Measurements from ENCODE around the gene PTPRD.

The PTPRD gene

DNA sequence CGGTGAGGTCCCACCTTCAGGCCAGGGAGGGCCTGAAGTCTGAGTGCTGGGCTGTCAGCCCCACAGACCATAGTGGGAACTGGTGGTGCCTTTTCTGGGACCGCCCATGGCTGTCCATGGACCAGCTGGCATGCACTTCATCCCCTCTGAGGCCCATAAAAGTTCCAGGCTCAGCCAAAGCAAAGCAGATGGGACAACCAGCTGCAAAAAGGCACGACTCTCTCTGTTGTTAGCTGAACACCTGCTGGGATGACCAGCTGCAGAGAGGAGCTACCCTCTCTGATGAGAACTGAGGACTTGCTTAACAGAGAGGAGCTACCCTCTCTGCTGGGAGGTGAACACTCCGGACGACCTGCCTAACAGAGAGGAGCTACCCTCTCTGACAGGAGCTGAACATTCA, 1968.9 kb downstream of the PTPRD start:
- Mint-ChIP-seq H3K27ac (no peak overlapping the region), H3K36me3 (ENCODE audit: low read depth) (no peaks in the 10 kb centered on the region), H3K4me3 (no peak overlapping the region), H3K9me3 (no peaks in the 10 kb centered on the region), H3K4me1 (ENCODE audit: low read depth) (peaks cover 5% of the 10 kb centered on the region), H3K27me3 (no peaks in the 10 kb centered on the region)

DNA sequence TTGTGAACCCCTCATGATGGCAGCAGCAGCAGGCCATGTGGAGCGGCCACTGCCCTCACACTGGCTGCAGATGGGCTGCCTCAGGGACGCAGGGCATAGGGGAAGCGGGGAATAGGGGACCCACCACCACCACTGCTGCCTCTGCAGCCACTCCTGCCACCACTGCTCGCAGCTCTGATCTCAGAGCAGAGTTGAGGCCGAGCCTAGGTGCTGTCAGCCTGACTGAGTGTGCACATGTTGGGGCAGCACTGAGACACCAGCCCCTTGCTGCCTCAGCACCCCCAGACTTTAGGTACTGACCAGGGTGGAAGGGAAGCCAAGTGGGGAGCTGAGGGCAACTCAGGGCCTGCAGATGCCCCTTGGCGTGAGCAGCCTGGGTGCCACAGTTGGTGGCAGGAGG, 1969.3 kb downstream of the PTPRD start:
- H3K36me3 Mint-ChIP-seq (ENCODE audit: low read depth), result no peaks in the 10 kb centered on the region
- H3K4me3 Mint-ChIP-seq, result no peak overlapping the region
- H3K9me3 Mint-ChIP-seq, result no peaks in the 10 kb centered on the region
- no peaks in the 10 kb centered on the region for H3K27me3 Mint-ChIP-seq
- no peak overlapping the region for H3K27ac Mint-ChIP-seq
- H3K4me1 Mint-ChIP-seq (ENCODE audit: low read depth), result peaks cover 1% of the 10 kb centered on the region

DNA sequence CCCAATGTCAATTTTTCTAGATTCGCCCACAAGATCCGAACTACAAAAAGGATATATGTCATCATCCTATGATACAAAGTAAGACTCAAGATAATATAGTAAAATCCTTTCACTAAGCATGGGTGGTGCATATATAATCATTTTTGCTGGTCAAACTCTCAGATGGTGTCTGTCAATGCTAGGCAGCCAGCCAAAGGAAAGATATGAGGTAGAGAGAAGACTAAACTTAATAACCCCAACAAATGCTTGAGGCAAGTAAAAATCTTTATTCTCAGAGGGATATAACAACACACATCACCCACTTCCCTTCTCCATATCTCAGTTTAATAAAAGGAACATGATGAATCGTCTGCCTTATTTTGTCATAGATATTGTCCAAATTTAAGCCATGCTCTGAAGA, 1972.0 kb downstream of the PTPRD start:
- Mint-ChIP-seq H3K4me1 (ENCODE audit: low read depth) (no peaks in the 10 kb centered on the region), H3K4me3 (no peak overlapping the region), H3K9me3 (no peaks in the 10 kb centered on the region), H3K27ac (no peak overlapping the region), H3K27me3 (no peaks in the 10 kb centered on the region), H3K36me3 (ENCODE audit: low read depth) (no peaks in the 10 kb centered on the region)

DNA sequence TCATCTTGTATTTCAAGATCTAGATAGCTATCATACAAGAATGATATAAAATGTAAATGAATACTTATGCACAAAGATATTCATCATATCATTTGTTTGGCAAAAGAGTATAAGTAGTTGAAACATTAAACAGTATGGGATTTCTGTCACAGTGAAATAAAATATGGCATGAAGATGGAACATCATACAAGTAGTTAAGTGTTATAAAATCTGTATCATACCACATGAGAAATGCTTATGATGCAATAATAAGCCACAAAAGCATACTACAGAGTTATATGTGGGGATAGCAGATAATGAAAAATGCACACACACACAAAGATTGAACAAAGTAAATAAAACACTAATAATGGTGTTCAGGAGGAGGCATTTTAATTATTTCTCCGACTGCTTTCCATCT, 1975.2 kb downstream of the PTPRD start:
- H3K27me3 Mint-ChIP-seq, result no peaks in the 10 kb centered on the region
- H3K4me1 Mint-ChIP-seq (ENCODE audit: low read depth), result no peaks in the 10 kb centered on the region
- H3K9me3 Mint-ChIP-seq, result no peaks in the 10 kb centered on the region
- H3K27ac Mint-ChIP-seq, result no peak overlapping the region
- no peak overlapping the region for H3K4me3 Mint-ChIP-seq
- no peaks in the 10 kb centered on the region for H3K36me3 Mint-ChIP-seq (ENCODE audit: low read depth)

DNA sequence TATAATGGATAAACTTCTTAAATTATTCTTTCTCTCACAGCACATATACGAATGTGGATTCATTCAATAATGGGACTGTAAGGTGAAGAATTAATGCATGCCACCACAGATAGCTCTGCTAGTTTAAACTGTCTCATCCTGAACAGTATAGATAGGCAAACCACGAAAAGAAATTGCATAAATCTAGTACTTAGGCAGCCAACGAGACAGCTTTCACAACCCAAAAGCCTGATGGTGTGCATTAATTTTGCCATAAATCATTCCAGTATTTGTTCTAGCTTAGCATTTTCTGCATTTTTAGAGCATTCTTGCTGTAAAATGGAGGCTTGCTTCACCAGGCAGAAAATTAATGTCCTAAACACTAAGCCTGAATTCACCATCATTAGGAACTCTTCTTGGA, 1979.0 kb downstream of the PTPRD start:
- Mint-ChIP-seq H3K36me3 (ENCODE audit: low read depth) (no peaks in the 10 kb centered on the region), H3K9me3 (no peaks in the 10 kb centered on the region), H3K27me3 (no peaks in the 10 kb centered on the region), H3K4me1 (ENCODE audit: low read depth) (no peaks in the 10 kb centered on the region), H3K4me3 (no peak overlapping the region), H3K27ac (no peak overlapping the region)

DNA sequence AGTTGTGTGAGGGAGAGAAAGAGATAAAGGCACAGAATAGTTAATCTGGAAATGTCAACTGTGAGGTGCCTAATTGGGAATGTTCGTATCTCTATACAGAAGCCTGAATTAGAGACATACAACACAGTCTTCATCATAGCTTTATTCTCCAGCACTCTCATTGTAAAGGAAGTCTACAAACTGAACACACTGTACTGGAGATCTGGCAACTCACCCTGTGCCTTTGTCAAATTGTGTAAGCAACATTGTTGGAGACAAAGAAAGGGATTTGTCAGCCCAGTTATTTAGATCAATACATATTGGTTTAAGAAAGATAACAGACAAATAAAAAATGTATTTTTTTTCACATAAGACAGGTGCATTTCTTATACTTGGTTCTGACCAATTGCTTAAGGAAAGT, 1980.3 kb downstream of the PTPRD start:
- Mint-ChIP-seq H3K27me3 (no peaks in the 10 kb centered on the region), H3K36me3 (ENCODE audit: low read depth) (no peaks in the 10 kb centered on the region)

DNA sequence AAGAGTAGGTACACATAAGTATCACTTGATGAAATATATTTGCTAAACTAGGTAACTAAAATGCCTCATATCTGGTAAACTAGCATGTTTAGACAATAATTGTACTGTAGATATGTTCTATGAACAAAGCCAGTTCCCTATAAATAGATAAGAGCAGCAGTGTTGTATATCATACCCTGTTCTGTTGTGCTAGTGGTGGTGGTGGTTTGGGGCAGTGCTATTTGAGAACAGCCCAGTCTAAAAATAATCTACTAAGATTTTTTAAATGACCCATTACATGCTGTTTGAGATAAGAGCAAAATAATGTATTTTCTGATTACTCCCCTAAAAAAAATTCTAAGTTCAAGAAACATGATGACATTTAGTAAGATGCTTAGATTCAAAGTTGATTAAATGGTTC, 1984.0 kb downstream of the PTPRD start:
- no peaks in the 10 kb centered on the region for H3K4me1 Mint-ChIP-seq (ENCODE audit: low read depth)
- no peak overlapping the region for H3K27ac Mint-ChIP-seq
- no peaks in the 10 kb centered on the region for H3K27me3 Mint-ChIP-seq
- H3K36me3 Mint-ChIP-seq (ENCODE audit: low read depth), result no peaks in the 10 kb centered on the region
- no peaks in the 10 kb centered on the region for H3K9me3 Mint-ChIP-seq
- no peak overlapping the region for H3K4me3 Mint-ChIP-seq

More for the DNA sequence above, 1980.3 kb downstream of the PTPRD start:
- Mint-ChIP-seq H3K27ac (no peak overlapping the region), H3K4me1 (ENCODE audit: low read depth) (no peaks in the 10 kb centered on the region), H3K4me3 (no peak overlapping the region), H3K9me3 (no peaks in the 10 kb centered on the region)

DNA sequence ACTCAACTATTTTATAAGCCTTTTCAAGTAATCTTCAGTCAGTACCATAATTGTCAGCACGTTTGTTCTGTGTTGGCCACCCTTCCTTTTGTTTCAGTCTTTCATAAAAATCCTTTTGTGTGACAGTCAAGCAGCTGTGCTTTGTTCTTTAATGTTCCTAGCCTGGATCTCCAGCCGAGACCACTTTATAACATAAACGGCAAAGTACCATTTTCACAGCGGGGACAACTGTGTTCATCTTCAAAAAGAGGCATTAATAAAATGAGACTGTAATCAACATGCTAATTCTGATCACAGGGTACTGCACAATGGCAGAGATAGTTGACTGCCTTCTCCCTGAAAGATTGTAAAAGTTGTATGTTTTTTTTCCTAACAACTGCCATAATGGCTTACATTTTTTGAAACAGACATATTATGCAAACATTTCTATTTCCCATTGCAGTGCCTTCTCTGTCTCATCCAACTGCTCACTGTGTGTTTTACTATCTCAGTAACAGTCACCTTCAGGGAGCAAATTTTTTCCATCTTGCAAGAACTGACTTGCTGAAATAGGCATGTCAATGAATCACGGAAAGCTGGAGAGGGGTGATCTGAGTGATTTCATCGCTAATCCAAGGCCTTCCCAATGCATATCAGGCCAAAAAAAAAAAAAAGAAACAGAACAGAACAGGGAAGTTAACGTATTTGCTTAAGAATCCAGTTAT, 1984.7 kb downstream of the PTPRD start:
- Mint-ChIP-seq H3K4me3 (no peak overlapping the region), H3K36me3 (ENCODE audit: low read depth) (no peaks in the 10 kb centered on the region), H3K27ac (no peak overlapping the region), H3K4me1 (ENCODE audit: low read depth) (no peaks in the 10 kb centered on the region), H3K9me3 (no peaks in the 10 kb centered on the region), H3K27me3 (no peaks in the 10 kb centered on the region)

DNA sequence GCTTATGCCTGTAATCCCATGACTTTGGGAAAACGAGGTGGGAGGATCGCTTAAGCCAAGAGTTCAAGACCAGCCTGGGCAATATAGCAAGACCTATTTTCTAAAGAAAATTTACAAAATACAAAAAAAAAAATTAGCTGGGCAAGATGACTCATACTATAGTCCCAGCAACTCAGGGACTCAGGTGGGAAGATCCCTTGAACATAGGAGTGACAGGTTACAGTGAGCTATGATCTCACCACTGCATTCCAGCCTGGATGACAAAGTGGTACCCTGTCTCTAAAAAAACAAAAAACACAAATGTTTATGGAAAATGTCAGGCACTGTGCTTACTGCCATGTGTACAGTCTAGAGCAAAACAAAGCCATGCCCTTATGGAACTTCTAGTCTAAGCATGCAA, 1989.9 kb downstream of the PTPRD start:
- no peak overlapping the region for H3K4me3 Mint-ChIP-seq
- H3K27ac Mint-ChIP-seq, result no peak overlapping the region
- no peaks in the 10 kb centered on the region for H3K36me3 Mint-ChIP-seq (ENCODE audit: low read depth)
- H3K27me3 Mint-ChIP-seq, result no peaks in the 10 kb centered on the region
- no peaks in the 10 kb centered on the region for H3K4me1 Mint-ChIP-seq (ENCODE audit: low read depth)
- no peaks in the 10 kb centered on the region for H3K9me3 Mint-ChIP-seq

DNA sequence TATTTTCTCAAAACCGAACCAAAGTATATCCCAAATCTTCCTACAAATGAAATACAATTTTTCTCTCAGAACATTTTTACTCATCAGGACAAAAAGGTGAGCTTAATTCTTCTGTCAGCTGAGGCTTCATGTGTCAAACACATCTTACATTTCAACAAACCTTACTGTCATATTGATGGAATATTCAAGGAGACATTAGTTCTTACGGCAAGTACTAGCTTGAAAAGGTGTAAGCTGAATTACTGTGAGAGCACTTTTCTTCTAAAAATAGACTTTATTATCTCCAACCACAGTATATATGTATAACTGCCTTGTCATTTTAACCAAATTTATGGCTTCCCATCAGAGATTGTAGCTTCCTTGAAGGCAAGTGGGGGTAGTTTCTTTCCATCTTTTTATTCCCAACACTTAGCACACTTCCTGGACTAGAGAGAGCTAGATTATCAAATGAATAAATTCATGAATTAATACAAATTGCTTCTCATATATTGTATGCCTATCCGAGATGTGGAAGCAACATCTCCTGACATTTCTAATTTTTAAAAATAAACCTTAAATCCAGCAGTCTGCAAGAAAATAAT, 1990.5 kb downstream of the PTPRD start:
- Mint-ChIP-seq H3K27ac (no peak overlapping the region), H3K4me1 (ENCODE audit: low read depth) (no peaks in the 10 kb centered on the region), H3K36me3 (ENCODE audit: low read depth) (no peaks in the 10 kb centered on the region), H3K4me3 (no peak overlapping the region), H3K9me3 (no peaks in the 10 kb centered on the region), H3K27me3 (no peaks in the 10 kb centered on the region)

DNA sequence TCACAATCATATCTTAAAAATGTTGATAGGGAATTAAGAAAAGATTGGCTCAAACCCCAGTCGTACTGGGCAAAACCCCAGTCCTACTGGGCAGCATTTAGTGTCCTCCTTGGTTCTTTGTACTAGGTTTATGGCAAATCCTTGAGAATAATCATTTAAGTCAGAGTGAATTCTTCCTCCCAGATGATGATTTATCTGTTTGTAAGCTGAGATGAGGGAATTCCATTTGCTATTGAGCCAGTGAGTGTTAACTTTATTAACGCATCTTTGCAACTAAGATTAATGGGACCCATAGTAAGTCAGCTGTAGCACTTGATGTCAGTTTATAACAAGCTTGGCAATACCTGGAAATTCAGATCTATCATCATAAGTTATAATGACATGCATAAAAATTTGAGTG, 1991.4 kb downstream of the PTPRD start:
- no peaks in the 10 kb centered on the region for H3K4me1 Mint-ChIP-seq (ENCODE audit: low read depth)

DNA sequence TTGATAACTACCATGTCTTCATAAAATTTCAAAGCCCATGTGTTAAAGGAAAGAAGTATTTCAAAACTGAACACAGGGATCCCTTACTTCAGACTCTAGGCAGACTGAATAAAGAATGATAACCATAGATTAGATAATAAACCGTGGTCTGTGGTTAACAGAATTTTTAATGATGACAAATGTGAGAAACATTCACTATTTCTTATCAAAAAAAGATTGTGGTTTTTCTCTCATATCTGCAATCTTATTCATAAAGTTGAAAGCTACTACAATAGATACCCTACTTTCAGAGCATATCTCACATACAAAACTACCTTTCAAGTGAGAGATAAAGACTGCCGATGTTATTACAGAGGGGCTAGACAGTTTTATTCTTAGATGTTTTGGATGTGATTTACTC, 1996.4 kb downstream of the PTPRD start:
- H3K4me1 Mint-ChIP-seq (ENCODE audit: low read depth), result no peaks in the 10 kb centered on the region
- H3K27ac Mint-ChIP-seq, result no peak overlapping the region
- no peaks in the 10 kb centered on the region for H3K9me3 Mint-ChIP-seq
- peaks cover 4% of the 10 kb centered on the region for H3K27me3 Mint-ChIP-seq
- no peaks in the 10 kb centered on the region for H3K36me3 Mint-ChIP-seq (ENCODE audit: low read depth)
- no peak overlapping the region for H3K4me3 Mint-ChIP-seq

More for the DNA sequence above, 1991.4 kb downstream of the PTPRD start:
- Mint-ChIP-seq H3K27ac (no peak overlapping the region), H3K36me3 (ENCODE audit: low read depth) (no peaks in the 10 kb centered on the region), H3K4me3 (no peak overlapping the region), H3K27me3 (peaks cover 4% of the 10 kb centered on the region), H3K9me3 (no peaks in the 10 kb centered on the region)

DNA sequence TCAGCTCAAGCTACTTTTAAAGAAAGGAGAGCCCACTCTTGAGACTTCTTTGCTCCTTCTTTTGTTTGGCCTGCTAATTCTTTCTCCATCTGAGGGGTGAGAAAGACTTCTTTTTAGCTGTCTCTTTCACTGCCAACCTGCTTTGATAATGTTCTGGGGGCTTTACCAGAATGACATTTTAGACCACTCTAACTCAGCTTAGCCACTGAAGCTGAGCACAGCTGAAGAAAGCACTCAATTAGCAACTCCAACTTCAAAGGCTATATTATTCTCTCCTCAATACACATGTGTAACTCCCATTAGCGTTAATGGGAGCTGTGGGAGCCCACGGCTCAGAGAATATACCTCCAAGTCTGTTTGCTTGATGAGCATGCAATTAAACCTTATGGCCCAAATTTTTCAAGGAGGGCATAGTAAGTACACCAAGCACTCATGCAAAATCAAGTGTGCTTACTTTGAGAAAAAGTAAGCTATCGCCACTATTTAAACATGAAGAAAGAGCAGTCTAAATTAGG, 1997.8 kb downstream of the PTPRD start:
- H3K36me3 Mint-ChIP-seq (ENCODE audit: low read depth), result no peaks in the 10 kb centered on the region
- H3K27me3 Mint-ChIP-seq, result peaks cover 4% of the 10 kb centered on the region
- no peaks in the 10 kb centered on the region for H3K4me1 Mint-ChIP-seq (ENCODE audit: low read depth)
- no peaks in the 10 kb centered on the region for H3K9me3 Mint-ChIP-seq
- no peak overlapping the region for H3K4me3 Mint-ChIP-seq
- no peak overlapping the region for H3K27ac Mint-ChIP-seq

DNA sequence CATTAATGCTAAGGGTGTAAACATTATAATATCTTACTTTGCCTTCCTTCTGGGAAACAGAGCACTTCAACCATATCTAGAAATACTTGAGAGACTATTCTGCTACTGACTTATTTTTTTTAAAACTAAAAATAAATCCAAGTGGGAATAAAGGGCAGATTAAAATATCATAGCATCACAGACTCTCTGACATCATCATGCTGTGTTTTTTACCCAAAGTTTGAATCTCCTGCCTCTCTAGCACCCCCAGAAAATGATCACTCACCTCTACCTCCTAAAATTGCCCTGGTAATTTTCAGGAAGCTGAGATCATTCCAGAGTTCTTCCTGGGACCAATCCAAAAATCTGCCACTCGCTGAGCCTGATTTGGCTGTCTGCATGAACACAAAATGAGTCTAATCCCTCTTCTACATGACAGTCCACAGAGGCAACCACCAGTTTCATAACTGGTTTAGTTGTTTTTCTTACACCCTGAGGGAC, 1999.4 kb downstream of the PTPRD start:
- H3K27ac Mint-ChIP-seq, result no peak overlapping the region
- H3K36me3 Mint-ChIP-seq (ENCODE audit: low read depth), result no peaks in the 10 kb centered on the region
- H3K4me3 Mint-ChIP-seq, result no peak overlapping the region
- no peaks in the 10 kb centered on the region for H3K4me1 Mint-ChIP-seq (ENCODE audit: low read depth)
- H3K27me3 Mint-ChIP-seq, result peaks cover 4% of the 10 kb centered on the region
- no peaks in the 10 kb centered on the region for H3K9me3 Mint-ChIP-seq

DNA sequence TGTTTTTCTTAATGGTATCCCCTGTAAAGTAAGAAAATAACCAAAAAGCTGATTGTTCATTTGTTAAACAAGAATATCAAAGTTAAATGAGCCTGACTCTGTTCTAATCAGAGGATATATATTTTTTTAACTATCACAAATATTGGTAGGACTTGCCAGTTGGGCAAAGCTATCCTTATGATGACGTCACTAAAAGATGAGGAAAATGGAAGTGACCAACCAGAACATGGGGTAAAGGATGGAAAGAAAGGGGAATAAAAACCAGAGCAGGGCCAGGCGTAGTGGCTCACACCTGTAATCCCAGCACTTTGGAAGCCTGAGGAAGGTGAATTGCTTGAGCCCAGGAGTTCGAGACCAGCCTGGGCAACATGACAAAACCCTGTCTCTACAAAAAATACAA, 2001.6 kb downstream of the PTPRD start:
- no peak overlapping the region for H3K4me3 Mint-ChIP-seq

DNA sequence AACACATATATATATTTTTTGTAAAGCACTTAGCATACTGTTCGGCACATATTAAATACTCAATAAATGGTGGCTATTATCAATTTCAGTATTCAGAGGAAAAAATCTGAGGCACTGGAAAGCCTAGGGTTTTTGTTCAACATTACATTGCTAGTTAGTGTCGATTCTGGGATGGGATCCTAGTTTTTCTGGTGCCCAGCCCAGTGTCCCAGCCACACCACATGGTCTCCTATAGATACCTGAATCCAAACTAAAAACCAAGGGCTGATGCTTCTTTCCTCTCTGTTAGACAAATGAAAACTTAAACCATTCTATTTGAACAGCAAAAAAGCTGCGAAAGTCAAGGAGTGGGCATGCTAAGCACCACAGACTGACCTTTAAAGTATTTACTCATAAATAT, 2002.5 kb downstream of the PTPRD start:
- H3K27ac Mint-ChIP-seq, result no peak overlapping the region
- no peak overlapping the region for H3K4me3 Mint-ChIP-seq
- no peaks in the 10 kb centered on the region for H3K4me1 Mint-ChIP-seq (ENCODE audit: low read depth)
- no peaks in the 10 kb centered on the region for H3K9me3 Mint-ChIP-seq
- no peaks in the 10 kb centered on the region for H3K36me3 Mint-ChIP-seq (ENCODE audit: low read depth)
- H3K27me3 Mint-ChIP-seq, result no peaks in the 10 kb centered on the region

More for the DNA sequence above, 2001.6 kb downstream of the PTPRD start:
- H3K27me3 Mint-ChIP-seq, result no peaks in the 10 kb centered on the region
- H3K36me3 Mint-ChIP-seq (ENCODE audit: low read depth), result no peaks in the 10 kb centered on the region
- H3K4me1 Mint-ChIP-seq (ENCODE audit: low read depth), result no peaks in the 10 kb centered on the region
- H3K27ac Mint-ChIP-seq, result no peak overlapping the region
- H3K9me3 Mint-ChIP-seq, result no peaks in the 10 kb centered on the region
